C4-2B (cell line): ENCODE measurements around the gene NAA16.

Source experiments
- ZFX ChIP-seq: fragments of 450-650 bp; IDR thresholded peaks from 2 replicates; pipeline ENCODE4 v1.6.1; 2017
- TF ChIP-seq, protein P1 (sequence below): fragments of 450-650 bp; conservative IDR thresholded peaks from 2 replicates; pipeline ENCODE4 v1.5.1; 2017; ENCODE audit warnings: mild to moderate bottlenecking

- TF ChIP-seq, protein P1, sequence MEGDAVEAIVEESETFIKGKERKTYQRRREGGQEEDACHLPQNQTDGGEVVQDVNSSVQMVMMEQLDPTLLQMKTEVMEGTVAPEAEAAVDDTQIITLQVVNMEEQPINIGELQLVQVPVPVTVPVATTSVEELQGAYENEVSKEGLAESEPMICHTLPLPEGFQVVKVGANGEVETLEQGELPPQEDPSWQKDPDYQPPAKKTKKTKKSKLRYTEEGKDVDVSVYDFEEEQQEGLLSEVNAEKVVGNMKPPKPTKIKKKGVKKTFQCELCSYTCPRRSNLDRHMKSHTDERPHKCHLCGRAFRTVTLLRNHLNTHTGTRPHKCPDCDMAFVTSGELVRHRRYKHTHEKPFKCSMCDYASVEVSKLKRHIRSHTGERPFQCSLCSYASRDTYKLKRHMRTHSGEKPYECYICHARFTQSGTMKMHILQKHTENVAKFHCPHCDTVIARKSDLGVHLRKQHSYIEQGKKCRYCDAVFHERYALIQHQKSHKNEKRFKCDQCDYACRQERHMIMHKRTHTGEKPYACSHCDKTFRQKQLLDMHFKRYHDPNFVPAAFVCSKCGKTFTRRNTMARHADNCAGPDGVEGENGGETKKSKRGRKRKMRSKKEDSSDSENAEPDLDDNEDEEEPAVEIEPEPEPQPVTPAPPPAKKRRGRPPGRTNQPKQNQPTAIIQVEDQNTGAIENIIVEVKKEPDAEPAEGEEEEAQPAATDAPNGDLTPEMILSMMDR, result no peak
- TF ChIP-seq ZFX, result no peak
Measured at GRCh38 chr13:41286370-41286769, 24.7 kb upstream of the NAA16 start.
